Lower lobe of right lung (tissue), 2 donors: ENCODE data around the gene PALLD. TPM values are rescaled to one million over a fixed set of nuclear protein-coding genes. Genes with fewer than 3 reads are reported as not detected.
A peak's percentile ranks its signal among the peaks of the same experiment; 100 is the strongest.
"Not testable (repeated sequence)": the region's sequence is repeated elsewhere in the genome, so short reads cannot be mapped to it uniquely, and the experiment has no call there.

Source experiments
- ATAC-seq, 2 donors: fragments of 200-7000 bp; cut with Tn5 transposase; one replicate each; pipeline ENCODE4 v1.9.1; 2020 to 2022; ENCODE audit warnings: mild to moderate bottlenecking in 2 of 2, moderate library complexity in 2 of 2
- DNase-seq: peaks from one replicate; pipeline ENCODE4 v3.0.0-alpha.2; 2020
- H3K27ac ChIP-seq: fragments of 200-600 bp; one replicate; pipeline ENCODE4 v1.8.0; 2022
- H3K27me3 ChIP-seq: fragments of 200-600 bp; one replicate; pipeline ENCODE4 v1.8.0; 2022; ENCODE audit warnings: low read depth
- H3K36me3 ChIP-seq: fragments of 200-600 bp; one replicate; pipeline ENCODE4 v1.8.0; 2022; ENCODE audit warnings: mild to moderate bottlenecking
- H3K4me1 ChIP-seq: fragments of 200-600 bp; one replicate; pipeline ENCODE4 v1.8.0; 2022
- H3K4me3 ChIP-seq: fragments of 200-600 bp; one replicate; pipeline ENCODE4 v1.8.0; 2022; ENCODE audit warnings: mild to moderate bottlenecking
- H3K9me3 ChIP-seq: fragments of 200-600 bp; one replicate; pipeline ENCODE4 v1.8.0; 2022
- intact Hi-C: fragments of 100-400 bp; cut with DNase I; formaldehyde crosslinking; loops from one replicate; pipeline ENCODE4 v1.11.0; 2022
- total RNA-seq: library from RNA; stranded (reverse); fragmentation: NEBNext Ultra II Directional; extraction: Animal tissue kit (Norgen Biotek cat#: 25700); gene quantifications from one replicate; pipeline ENCODE4 v1.2.1, GENCODE V29; 2021
- TF ChIP-seq, protein P1 (sequence below): fragments of 200-600 bp; IDR thresholded peaks from one replicate; pipeline ENCODE4 v1.8.0; 2022; ENCODE audit warnings: antibody characterized with exemption, mild to moderate bottlenecking
- donor health status: DM: no; HTN: yes; CAD: no; lungs with severe emphysema.

Gene PALLD
- total RNA-seq, 1 donor from 2014 or later: 91.9 TPM

DNA sequence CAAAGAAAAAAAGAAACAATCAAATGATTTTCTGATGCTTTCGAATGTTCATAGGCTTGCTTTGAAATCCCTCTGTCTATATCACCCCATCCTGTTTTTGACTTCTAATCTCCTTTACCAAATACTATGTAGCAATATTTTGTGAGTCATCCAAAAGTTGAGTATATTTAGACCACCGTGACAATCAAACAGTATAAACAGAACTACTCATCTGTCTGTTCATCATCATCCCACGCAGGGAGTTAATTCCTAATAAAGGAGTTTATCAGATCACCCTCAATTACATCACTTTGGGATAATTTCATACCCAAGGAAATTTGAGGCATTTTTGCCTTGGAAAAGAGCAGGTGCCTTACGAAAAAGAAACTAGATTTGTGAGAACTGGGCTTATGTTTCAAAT, 300.3 kb downstream of the PALLD start:
- intact Hi-C loops: no loop called here
- ATAC-seq: peak; percentile 53 to 57
- no peak overlapping the region for H3K4me3 ChIP-seq
- DNase-seq: no peak
- TF ChIP-seq, protein P1, sequence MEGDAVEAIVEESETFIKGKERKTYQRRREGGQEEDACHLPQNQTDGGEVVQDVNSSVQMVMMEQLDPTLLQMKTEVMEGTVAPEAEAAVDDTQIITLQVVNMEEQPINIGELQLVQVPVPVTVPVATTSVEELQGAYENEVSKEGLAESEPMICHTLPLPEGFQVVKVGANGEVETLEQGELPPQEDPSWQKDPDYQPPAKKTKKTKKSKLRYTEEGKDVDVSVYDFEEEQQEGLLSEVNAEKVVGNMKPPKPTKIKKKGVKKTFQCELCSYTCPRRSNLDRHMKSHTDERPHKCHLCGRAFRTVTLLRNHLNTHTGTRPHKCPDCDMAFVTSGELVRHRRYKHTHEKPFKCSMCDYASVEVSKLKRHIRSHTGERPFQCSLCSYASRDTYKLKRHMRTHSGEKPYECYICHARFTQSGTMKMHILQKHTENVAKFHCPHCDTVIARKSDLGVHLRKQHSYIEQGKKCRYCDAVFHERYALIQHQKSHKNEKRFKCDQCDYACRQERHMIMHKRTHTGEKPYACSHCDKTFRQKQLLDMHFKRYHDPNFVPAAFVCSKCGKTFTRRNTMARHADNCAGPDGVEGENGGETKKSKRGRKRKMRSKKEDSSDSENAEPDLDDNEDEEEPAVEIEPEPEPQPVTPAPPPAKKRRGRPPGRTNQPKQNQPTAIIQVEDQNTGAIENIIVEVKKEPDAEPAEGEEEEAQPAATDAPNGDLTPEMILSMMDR: no peak
- no peak overlapping the region for H3K27ac ChIP-seq
- H3K4me1 ChIP-seq: peaks cover 8% of the 10 kb centered on the region
- H3K27me3 ChIP-seq: no peaks in the 10 kb centered on the region
- no peaks in the 10 kb centered on the region for H3K36me3 ChIP-seq
- no peaks in the 10 kb centered on the region for H3K9me3 ChIP-seq

DNA sequence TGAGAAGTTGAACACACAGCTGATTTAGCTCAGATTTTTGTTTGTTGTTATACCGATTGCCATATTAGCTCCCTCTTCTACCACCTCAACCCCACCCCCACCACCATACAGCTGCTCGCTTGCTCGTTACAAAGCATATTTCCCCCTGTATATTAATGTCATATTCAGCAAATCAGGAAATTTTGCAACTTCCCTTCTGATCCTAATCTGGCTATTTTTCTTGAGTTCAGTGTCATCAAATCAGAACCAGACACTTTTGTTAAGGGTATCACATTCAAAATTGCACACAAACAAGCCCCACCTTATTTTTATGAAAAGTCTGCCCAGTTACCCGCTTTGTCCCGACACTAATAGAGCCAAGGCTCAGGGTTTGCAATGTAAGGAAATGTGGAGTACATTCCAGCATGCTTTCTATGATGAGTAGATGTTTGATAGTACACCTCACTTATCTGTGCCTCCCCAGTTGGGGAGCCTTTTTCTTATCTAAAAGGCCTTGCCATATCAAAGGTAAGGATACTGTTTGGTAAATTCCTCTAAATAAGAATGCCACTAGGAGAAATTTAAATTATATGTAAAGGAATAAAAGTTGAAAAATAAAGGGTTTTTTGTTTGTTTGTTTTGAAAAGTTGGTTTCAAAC, 301.0 kb downstream of the PALLD start:
- intact Hi-C loops: no loop called here
- H3K27ac ChIP-seq: no peak overlapping the region
- no peaks in the 10 kb centered on the region for H3K27me3 ChIP-seq
- H3K36me3 ChIP-seq: no peaks in the 10 kb centered on the region
- TF ChIP-seq, protein P1: no peak
- DNase-seq (no peak), ATAC-seq (peak in 1 of 2 donors; percentile 45)
- H3K4me1 ChIP-seq: peaks cover 8% of the 10 kb centered on the region
- H3K4me3 ChIP-seq: no peak overlapping the region
- H3K9me3 ChIP-seq: no peaks in the 10 kb centered on the region

DNA sequence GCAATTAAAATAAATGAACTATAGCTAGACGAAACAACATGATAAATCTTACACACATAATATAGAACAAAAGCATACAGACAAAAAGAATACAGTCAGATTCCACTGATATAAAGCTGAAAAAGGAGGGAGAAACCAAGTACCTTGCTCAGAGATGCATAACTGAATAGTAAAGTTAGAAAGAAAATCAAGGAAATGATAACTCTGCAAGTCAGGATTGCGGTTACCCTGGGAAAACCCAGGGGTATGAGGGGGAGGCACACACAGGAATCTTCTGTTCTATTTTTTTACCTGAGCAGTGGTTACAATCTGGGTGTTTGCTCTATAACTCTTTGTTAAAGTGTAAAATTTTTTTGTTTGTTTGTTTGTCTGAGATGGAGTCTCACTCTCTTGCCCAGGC, 304.1 kb downstream of the PALLD start:
- no peak overlapping the region for H3K4me3 ChIP-seq
- H3K9me3 ChIP-seq: no peaks in the 10 kb centered on the region
- DNase-seq: no peak
- TF ChIP-seq, protein P1: no peak
- no peak overlapping the region for H3K27ac ChIP-seq
- no peaks in the 10 kb centered on the region for H3K27me3 ChIP-seq
- ATAC-seq: no peak
- peaks cover 12% of the 10 kb centered on the region for H3K4me1 ChIP-seq
- no peaks in the 10 kb centered on the region for H3K36me3 ChIP-seq
- intact Hi-C loops: no loop called here

DNA sequence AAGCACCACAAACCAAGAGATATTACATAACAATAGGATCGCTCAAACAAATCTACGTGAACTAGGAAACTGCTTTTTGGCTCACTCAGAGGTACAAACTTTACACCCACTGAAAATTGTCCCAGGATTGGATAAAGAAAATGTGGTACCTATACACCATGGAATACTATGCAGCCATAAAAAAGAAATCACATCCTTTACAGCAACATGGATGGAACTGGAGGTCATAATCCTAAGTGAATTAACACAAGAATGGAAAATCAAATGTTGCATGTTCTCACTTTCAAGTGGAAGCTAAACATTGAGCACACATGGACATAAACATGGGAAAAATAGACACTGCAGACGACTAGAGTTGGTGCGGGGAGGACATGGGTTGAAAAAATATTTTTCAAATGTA, 305.4 kb downstream of the PALLD start:
- Histone ChIP-seq H3K4me3 (no peak overlapping the region), H3K27me3 (no peaks in the 10 kb centered on the region), H3K9me3 (no peaks in the 10 kb centered on the region), H3K4me1 (peaks cover 12% of the 10 kb centered on the region), H3K27ac (no peak overlapping the region), H3K36me3 (no peaks in the 10 kb centered on the region)
- DNase-seq (no peak), ATAC-seq (no peak)
- TF ChIP-seq, protein P1: no peak
- intact Hi-C loops: no loop called here

DNA sequence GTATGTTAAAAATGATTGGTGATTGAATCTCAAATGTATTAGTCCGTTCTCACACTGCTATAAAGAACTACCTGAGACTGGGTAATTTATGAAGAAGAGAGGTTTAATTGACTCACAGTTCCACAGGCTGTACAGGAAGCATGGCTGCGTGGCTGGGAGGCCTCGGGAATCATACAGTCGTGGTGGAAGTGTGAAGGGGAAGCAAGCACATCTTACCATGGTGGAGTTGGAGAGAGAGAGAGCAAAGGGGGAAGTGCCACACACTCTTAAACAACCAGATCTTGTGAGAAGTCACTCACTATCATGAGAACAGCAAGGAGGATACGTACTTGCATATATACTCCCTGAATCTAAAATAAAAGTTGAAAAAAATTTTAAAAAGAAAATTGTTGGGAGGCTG, 306.2 kb downstream of the PALLD start:
- H3K36me3 ChIP-seq, H3K9me3 ChIP-seq, H3K4me1 ChIP-seq, intact Hi-C loops, H3K27ac ChIP-seq, H3K27me3 ChIP-seq, DNase-seq, H3K4me3 ChIP-seq: not testable (repeated sequence)
- peak; percentile 45 to 68 for ATAC-seq

DNA sequence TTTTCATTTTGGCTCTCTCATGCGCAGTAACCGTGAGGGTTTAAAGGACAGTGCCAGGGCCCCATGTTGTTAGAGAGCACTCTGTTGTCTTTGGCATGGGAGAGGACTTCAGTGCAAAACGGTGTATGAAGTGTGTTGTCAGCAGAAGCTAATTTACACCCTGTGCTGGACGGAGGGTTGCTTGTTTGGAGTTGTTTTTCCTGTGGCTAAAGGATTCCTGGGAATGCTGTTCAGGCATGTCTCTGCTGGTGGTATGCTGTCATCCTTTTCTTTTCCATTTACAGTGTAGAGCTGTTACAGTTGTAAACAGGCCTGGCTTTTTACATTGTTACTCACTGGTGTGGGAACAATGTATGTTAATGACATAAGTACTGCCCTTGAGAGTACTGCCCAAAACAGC, 306.9 kb downstream of the PALLD start:
- no peaks in the 10 kb centered on the region for H3K9me3 ChIP-seq
- peaks cover 4% of the 10 kb centered on the region for H3K4me1 ChIP-seq
- ATAC-seq (peak in 1 of 2 donors; percentile 37), DNase-seq (no peak)
- TF ChIP-seq, protein P1: no peak
- H3K27me3 ChIP-seq: no peaks in the 10 kb centered on the region
- no peaks in the 10 kb centered on the region for H3K36me3 ChIP-seq
- no peak overlapping the region for H3K4me3 ChIP-seq
- intact Hi-C loops: no loop called here
- no peak overlapping the region for H3K27ac ChIP-seq
